Measurements from ENCODE around the gene PSMB7.

The PSMB7 gene

DNA sequence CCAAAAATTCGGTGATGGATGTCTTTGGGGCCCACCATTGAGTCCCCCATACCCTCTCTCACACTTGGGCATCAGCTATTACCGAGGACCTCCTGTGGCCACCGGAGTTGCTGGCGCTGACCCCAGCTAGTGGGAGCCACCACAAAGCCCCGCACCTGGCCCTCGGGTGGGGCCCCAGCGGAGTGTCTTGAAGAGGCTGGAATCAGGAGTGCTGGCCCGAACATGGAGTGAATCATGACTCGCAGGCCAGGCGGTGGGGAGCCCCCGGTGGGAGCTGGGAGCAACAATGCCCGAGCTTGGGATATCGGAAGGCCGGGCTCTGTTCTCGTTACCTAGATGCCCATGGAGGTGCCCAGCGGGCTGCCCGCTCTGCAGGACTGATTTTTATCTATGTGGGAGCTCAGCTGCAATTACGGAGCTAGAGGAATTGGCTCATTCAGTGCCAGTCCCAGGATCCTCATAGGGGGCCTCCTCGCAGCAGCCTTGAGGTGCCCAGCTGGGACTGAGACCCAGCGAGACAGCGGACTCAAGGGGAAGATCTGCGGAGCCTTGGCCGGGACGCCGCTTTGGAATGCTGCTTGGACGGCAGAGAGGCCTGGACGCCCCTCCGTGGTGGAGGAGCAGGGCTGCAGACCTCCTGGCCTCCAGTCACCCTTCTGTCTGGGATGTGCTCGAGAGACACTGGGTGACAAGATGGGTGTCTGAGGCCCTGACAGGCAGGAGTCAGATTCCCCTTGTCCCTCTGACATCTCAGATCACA lies 70.8 kb downstream of the PSMB7 start:
- no peak for DNase-seq (ENCODE audit: extremely low read depth, low read depth)
- TF ChIP-seq, protein P1, sequence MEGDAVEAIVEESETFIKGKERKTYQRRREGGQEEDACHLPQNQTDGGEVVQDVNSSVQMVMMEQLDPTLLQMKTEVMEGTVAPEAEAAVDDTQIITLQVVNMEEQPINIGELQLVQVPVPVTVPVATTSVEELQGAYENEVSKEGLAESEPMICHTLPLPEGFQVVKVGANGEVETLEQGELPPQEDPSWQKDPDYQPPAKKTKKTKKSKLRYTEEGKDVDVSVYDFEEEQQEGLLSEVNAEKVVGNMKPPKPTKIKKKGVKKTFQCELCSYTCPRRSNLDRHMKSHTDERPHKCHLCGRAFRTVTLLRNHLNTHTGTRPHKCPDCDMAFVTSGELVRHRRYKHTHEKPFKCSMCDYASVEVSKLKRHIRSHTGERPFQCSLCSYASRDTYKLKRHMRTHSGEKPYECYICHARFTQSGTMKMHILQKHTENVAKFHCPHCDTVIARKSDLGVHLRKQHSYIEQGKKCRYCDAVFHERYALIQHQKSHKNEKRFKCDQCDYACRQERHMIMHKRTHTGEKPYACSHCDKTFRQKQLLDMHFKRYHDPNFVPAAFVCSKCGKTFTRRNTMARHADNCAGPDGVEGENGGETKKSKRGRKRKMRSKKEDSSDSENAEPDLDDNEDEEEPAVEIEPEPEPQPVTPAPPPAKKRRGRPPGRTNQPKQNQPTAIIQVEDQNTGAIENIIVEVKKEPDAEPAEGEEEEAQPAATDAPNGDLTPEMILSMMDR (IDR thresholded peaks at IDR 0.05; ENCODE audit: low read depth, low read length) = no peak

DNA sequence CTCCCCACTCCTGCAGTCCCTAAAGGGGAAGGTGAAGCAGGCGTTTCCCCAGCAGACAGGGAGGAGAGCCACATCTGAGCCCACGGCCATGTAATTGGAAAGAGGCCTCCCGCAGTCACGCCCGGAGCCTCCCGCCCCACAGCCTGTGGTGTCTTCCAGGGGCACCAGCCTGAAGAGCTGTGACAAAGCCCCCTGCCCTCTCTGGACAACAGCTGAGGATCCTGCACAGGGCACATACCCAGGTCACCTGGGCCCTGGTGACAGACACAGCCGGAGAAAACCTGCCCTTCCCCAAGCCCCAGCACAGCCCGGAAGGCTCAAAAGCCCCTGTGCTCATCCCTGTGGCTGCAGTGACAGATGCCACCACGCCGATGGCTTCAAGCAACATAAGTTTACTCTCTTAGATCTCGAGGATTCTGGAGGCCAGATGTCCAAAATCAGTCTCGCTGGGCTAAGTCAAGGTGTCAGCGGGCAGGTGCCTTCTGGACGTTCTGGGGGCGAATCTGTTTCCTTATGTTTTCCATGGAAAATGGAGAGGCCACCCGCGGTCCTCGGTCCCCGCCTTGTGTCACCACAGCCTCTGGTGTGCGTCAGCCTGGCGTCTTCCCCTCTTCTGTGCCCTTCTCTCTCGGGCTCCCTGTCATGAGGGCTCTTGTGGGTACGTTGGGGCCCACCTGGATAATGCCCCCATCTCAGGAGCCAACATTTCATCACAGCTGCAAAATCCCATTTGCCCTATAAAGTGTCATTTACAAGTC lies 71.5 kb downstream of the PSMB7 start:
- DNase-seq (ENCODE audit: extremely low read depth, low read depth) = no peak
- TF ChIP-seq, protein P1 (IDR thresholded peaks at IDR 0.05; ENCODE audit: low read depth, low read length) = no peak

DNA sequence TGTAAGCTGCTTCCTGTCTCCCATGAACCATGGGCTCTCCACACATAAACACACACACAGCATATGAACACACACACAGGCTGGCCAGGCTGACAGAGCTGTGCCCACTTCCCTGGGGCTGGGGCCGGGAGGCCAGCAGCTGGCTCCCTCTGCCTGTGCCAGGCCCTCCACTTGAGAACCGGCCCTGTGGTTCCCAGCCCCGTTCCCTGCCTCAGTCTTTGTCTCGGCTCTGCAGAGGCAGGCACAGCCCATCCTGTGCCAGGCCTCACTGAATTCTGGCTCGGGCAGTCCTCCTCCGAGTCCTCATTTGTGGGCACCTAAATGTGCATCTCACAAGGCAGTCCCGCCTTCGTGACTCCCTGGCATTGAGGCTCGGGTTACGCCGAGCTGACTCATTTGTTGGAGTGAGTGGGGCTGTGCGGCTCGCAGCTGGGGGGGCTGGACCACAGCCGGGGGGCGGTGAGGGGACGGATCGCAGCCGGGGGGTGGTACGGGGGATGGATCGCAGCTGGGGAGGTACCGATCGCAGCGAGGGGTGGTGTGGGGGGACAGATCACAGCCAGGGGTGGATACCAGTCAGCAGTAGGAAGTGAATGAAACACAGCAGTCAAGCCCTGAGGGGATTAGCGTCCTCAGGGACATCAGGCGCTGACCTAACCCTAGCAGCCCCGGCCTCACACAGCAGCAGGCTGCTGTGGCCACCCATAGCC lies 72.3 kb downstream of the PSMB7 start:
- TF ChIP-seq, protein P1 (IDR thresholded peaks at IDR 0.05; ENCODE audit: low read depth, low read length) = no peak
- DNase-seq (ENCODE audit: extremely low read depth, low read depth) = peak; percentile 75

GRCh38 chr9:124342402-124342775 lies 72.9 kb downstream of the PSMB7 start:
- TF ChIP-seq, protein P1 (IDR thresholded peaks at IDR 0.05; ENCODE audit: low read depth, low read length) = no peak

GRCh38 chr9:124341455-124342170 lies 73.6 kb downstream of the PSMB7 start:
- DNase-seq (ENCODE audit: extremely low read depth, low read depth) = no peak
- TF ChIP-seq, protein P1 (IDR thresholded peaks at IDR 0.05; ENCODE audit: low read depth, low read length) = no peak

More at GRCh38 chr9:124342402-124342775, 72.9 kb downstream of the PSMB7 start:
- no peak for DNase-seq (ENCODE audit: extremely low read depth, low read depth)

GRCh38 chr9:124340219-124341069 lies 74.8 kb downstream of the PSMB7 start:
- TF ChIP-seq, protein P1 (IDR thresholded peaks at IDR 0.05; ENCODE audit: low read depth, low read length) = no peak
- no peak for DNase-seq (ENCODE audit: extremely low read depth, low read depth)

Data from AG09319 (cell line).